GM20000 (cell line): Measurements from ENCODE around the gene SYNPO.

Experiments used
- DNase-seq: peaks from one replicate; pipeline ENCODE4 v3.0.0; 2012; ENCODE audit warnings: low spot score
- CTCF ChIP-seq: IDR thresholded peaks from 2 replicates; pipeline ENCODE4 v1.5.1; 2012; ENCODE audit warnings: mild to moderate bottlenecking, control low read depth; ENCODE audit errors: extremely low read depth, missing control alignments

Gene SYNPO

GRCh38 chr5:150614661-150615060 is 25.8 kb upstream of the SYNPO start:
- no peak for TF ChIP-seq CTCF
- DNase-seq: no peak

GRCh38 chr5:150615141-150615699 is 25.2 kb upstream of the SYNPO start:
- DNase-seq: no peak
- no peak for TF ChIP-seq CTCF

GRCh38 chr5:150616024-150616470 is 24.4 kb upstream of the SYNPO start:
- TF ChIP-seq CTCF: no peak
- no peak for DNase-seq

- DNase-seq: no peak
- no peak for TF ChIP-seq CTCF
These were observed 24.0 kb upstream of the SYNPO start for GRCh38 chr5:150616506-150616905.

GRCh38 chr5:150618163-150618562 is 22.3 kb upstream of the SYNPO start:
- no peak for TF ChIP-seq CTCF
- no peak for DNase-seq

GRCh38 chr5:150618588-150619281 is 21.7 kb upstream of the SYNPO start:
- TF ChIP-seq CTCF: no peak
- no peak for DNase-seq

GRCh38 chr5:150619359-150620230 is 20.9 kb upstream of the SYNPO start:
- TF ChIP-seq CTCF: no peak
- no peak for DNase-seq
